PC-9 (cell line): ENCODE results near the gene CDKN1C. TPM values are rescaled to one million over a fixed set of nuclear protein-coding genes. Genes with fewer than 3 reads are reported as not detected.

ENCODE experiments used
- BruUV-seq: library from RNA; stranded (reverse); fragments of 400-500 nt; replicated peaks from 2 replicates; lab custom pipeline; 2021; lab: Mats Ljungman, UMichigan
- CTCF ChIA-PET: fragments of 300-600 bp; sonication (Branson Sonifier 250); formaldehyde crosslinking; loops from one replicate; lab custom pipeline; 2022; ENCODE audit warnings: antibody characterized with exemption; lab: Charles Lee
- POLR2A ChIA-PET: fragments of 300-600 bp; sonication (Branson Sonifier 250); formaldehyde crosslinking; loops from one replicate; lab custom pipeline; 2022; ENCODE audit warnings: antibody characterized with exemption; ENCODE audit not compliant: unreplicated experiment; lab: Charles Lee
- DNase-seq, 2 experiments: peaks; one replicate each; pipeline versions ENCODE4 v3.0.0 to v3.0.0-alpha.2; 2015 to 2022; ENCODE audit warnings: mixed read lengths in 1 of 2
- H2AFZ ChIP-seq: fragments of 200-600 bp; sonication (generic); 2 replicates; pipeline ENCODE4 v1.8.1; 2017; ENCODE audit warnings: antibody characterized with exemption
- H3F3A ChIP-seq: fragments of 200-600 bp; sonication (generic); 2 replicates; pipeline ENCODE4 v1.8.1; 2017; ENCODE audit warnings: antibody characterized with exemption, mild to moderate bottlenecking, low read depth; ENCODE audit not compliant: insufficient read depth
- H3K27ac ChIP-seq: fragments of 200-600 bp; sonication (generic); 2 replicates; pipeline ENCODE4 v1.6.1; 2016; ENCODE audit warnings: mixed run types
- H3K27me3 ChIP-seq: fragments of 200-600 bp; sonication (generic); 2 replicates; pipeline ENCODE4 v1.6.1; 2016; ENCODE audit warnings: low read depth, mixed run types; ENCODE audit not compliant: insufficient read depth
- H3K36me3 ChIP-seq: fragments of 200-600 bp; sonication (generic); 2 replicates; pipeline ENCODE4 v1.6.1; 2016; ENCODE audit warnings: low read depth, mixed run types
- H3K4me1 ChIP-seq: fragments of 200-600 bp; sonication (generic); replicated peaks from 2 replicates; pipeline ENCODE4 v1.6.1; 2016; ENCODE audit warnings: mixed run types; ENCODE audit not compliant: insufficient read depth
- H3K4me2 ChIP-seq: fragments of 200-600 bp; sonication (generic); 2 replicates; pipeline ENCODE4 v1.6.1; 2017; ENCODE audit warnings: mixed run types
- H3K4me3 ChIP-seq: fragments of 200-600 bp; sonication (generic); 2 replicates; pipeline ENCODE4 v1.6.1; 2016; ENCODE audit warnings: mixed run types
- H3K79me2 ChIP-seq: fragments of 200-600 bp; sonication (generic); 2 replicates; pipeline ENCODE4 v1.6.1; 2017; ENCODE audit warnings: low read depth, mixed run types
- H3K9me2 ChIP-seq: fragments of 200-600 bp; sonication (generic); 2 replicates; pipeline ENCODE4 v1.8.1; 2017; ENCODE audit warnings: mild to moderate bottlenecking; ENCODE audit not compliant: insufficient read depth
- H3K9me3 ChIP-seq: fragments of 200-600 bp; sonication (generic); 2 replicates; pipeline ENCODE4 v1.8.1; 2016; ENCODE audit warnings: low read depth; ENCODE audit not compliant: insufficient read depth
- H4K20me1 ChIP-seq: fragments of 200-600 bp; sonication (generic); 2 replicates; pipeline ENCODE4 v1.8.1; 2017; ENCODE audit not compliant: insufficient read depth
- EZH2 ChIP-seq: fragments of 200-600 bp; sonication (generic); IDR thresholded peaks from 2 replicates; pipeline ENCODE4 v1.8.0; 2017; ENCODE audit warnings: antibody characterized with exemption, low read depth
- intact Hi-C: fragments of 100-400 bp; cut with micrococcal nuclease; formaldehyde crosslinking; loops from one replicate; pipeline ENCODE4 v1.10.0; 2022; ENCODE audit not compliant: unreplicated experiment
- total RNA-seq: library from RNA; stranded (reverse); gene quantifications from 2 replicates; pipeline ENCODE4 v1.2.3, GENCODE V29; 2021
- TF ChIP-seq, protein P1 (sequence below): fragments of 200-600 bp; sonication (generic); conservative IDR thresholded peaks from 2 replicates; pipeline ENCODE4 v1.6.1; 2017; ENCODE audit warnings: mixed run types, antibody characterized with exemption, mild to moderate bottlenecking, moderate library complexity

The CDKN1C gene
- total RNA-seq, 1 experiment from 2014 or later, result 5.1 TPM

DNA sequence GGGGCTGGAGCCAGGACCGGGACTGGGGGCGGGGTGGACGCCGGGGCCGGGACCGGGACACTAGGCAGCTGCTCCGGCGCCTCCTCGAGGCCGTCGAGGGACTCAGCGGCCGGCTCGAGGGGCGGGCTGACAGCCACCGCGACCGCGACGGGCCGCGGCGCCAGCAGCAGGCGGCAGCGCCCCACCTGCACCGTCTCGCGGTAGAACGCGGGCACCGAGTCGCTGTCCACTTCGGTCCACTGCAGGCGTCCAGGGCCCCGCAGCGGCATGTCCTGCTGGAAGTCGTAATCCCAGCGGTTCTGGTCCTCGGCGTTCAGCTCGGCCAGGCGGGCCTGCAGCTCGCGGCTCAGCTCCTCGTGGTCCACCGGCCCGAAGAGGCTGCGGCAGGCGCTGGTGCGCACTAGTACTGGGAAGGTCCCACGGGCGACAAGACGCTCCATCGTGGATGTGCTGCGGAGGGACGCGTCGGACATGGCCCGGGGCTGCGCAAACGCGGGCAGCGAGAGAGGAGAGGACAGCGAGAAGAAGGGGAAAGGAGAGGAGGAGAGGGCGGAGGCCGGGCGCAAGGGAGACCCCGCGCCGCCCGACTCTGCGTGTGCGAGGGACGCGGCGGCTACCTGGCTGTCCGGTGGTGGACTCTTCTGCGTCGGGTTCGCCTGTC lies 428 bp downstream of the CDKN1C start:
- TSS peak; percentile 58 for BruUV-seq
- H3K27ac ChIP-seq, result no peak overlapping the region
- no peaks in the 10 kb centered on the region for H3K27me3 ChIP-seq
- ChIA-PET CTCF (interaction anchor here (1.0 kb wide), 1 partner anchor 351 kb away, joined by 4 read pairs; no protein-coding TSS in a partner anchor), POLR2A (no interaction called here)
- H3K9me3 ChIP-seq, result no peaks in the 10 kb centered on the region
- H3K4me2 ChIP-seq, result peak overlapping the region; percentile 72
- DNase-seq, result peak in 1 of 2 experiments; percentile 60
- intact Hi-C loops, result loop anchor here (2.0 to 5.0 kb wide), 3 partner anchors 58 to 522 kb away; no protein-coding TSS in a partner anchor
- H3K79me2 ChIP-seq, result no peaks in the 10 kb centered on the region
- peak; percentile 29; the same call in 1 of the 2 replicates for TF ChIP-seq EZH2
- TF ChIP-seq, protein P1, sequence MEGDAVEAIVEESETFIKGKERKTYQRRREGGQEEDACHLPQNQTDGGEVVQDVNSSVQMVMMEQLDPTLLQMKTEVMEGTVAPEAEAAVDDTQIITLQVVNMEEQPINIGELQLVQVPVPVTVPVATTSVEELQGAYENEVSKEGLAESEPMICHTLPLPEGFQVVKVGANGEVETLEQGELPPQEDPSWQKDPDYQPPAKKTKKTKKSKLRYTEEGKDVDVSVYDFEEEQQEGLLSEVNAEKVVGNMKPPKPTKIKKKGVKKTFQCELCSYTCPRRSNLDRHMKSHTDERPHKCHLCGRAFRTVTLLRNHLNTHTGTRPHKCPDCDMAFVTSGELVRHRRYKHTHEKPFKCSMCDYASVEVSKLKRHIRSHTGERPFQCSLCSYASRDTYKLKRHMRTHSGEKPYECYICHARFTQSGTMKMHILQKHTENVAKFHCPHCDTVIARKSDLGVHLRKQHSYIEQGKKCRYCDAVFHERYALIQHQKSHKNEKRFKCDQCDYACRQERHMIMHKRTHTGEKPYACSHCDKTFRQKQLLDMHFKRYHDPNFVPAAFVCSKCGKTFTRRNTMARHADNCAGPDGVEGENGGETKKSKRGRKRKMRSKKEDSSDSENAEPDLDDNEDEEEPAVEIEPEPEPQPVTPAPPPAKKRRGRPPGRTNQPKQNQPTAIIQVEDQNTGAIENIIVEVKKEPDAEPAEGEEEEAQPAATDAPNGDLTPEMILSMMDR, result no peak; the same call in 1 of the 2 replicates
- H3K9me2 ChIP-seq, result no peaks in the 10 kb centered on the region
- no peaks in the 10 kb centered on the region for H3F3A ChIP-seq
- no peaks in the 10 kb centered on the region for H4K20me1 ChIP-seq
- H3K36me3 ChIP-seq, result no peaks in the 10 kb centered on the region
- H3K4me1 ChIP-seq, result no peaks in the 10 kb centered on the region
- peak overlapping the region; percentile 64; the same call in 1 of the 2 replicates for H2AFZ ChIP-seq
- peak overlapping the region; percentile 55; the same call in 1 of the 2 replicates for H3K4me3 ChIP-seq

DNA sequence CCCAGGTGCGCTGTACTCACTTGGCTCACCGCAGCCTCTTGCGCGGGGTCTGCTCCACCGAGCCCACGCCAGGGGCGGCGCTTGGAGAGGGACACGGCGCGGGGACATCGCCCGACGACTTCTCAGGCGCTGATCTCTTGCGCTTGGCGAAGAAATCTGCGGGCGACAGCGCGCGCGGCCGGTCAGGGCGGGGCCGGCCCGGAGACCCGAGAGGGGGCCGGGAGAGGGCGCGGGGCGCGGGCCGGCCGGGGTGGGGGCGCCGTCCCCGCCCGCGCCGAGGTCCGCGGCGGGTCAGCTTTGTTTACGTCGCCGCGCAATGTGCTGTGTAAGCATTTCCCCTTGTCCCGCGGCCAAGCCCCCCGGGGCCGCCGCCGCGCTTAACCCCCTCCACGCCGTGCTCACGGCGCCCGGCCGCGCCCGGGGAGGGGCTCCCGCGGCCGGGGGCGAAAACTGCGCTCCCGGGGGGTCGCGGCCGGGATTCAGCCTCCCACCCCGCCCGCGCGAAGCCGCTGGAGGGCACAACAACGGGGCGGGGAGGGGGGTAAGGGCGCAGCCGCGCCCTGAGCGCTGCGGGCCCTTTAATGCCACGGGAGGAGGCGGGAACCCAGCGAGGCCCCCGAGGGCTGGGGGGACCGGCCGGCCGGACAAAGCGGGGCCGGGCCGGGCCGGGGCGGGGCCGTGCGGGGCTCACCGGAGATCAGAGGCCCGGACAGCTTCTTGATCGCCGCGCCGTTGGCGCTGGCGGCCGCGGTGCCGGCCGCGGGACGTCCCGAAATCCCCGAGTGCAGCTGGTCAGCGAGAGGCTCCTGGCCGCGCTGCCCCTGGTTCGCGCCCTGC lies 1.4 kb downstream of the CDKN1C start:
- H3K4me3 ChIP-seq, result peak overlapping the region; percentile 21; the same call in 1 of the 2 replicates
- H3K27ac ChIP-seq, result no peak overlapping the region
- H3K9me3 ChIP-seq, result no peaks in the 10 kb centered on the region
- no peaks in the 10 kb centered on the region for H3K4me1 ChIP-seq
- no peaks in the 10 kb centered on the region for H3K36me3 ChIP-seq
- BruUV-seq, result TSS peak; percentile 32
- TF ChIP-seq EZH2, result 0 out of 2 replicates have a peak, but pooled peaks have one; percentile 76
- TF ChIP-seq, protein P1, result no peak
- H2AFZ ChIP-seq, result no peak overlapping the region
- peak in 1 of 2 experiments; percentile 43 for DNase-seq
- POLR2A ChIA-PET, result no interaction called here
- no peaks in the 10 kb centered on the region for H3F3A ChIP-seq
- intact Hi-C loops, result loop anchor here (1.0 to 2.0 kb wide), 2 partner anchors 105 to 183 kb away; no protein-coding TSS in a partner anchor
- H3K79me2 ChIP-seq, result no peaks in the 10 kb centered on the region
- H3K4me2 ChIP-seq, result peak overlapping the region; percentile 54; the same call in 1 of the 2 replicates
- H3K9me2 ChIP-seq, result no peaks in the 10 kb centered on the region
- no peaks in the 10 kb centered on the region for H3K27me3 ChIP-seq
- no peaks in the 10 kb centered on the region for H4K20me1 ChIP-seq
- CTCF ChIA-PET, result interaction anchor here (0.6 kb wide), 1 partner anchor 23 kb away, joined by 3 read pairs; no protein-coding TSS in a partner anchor

DNA sequence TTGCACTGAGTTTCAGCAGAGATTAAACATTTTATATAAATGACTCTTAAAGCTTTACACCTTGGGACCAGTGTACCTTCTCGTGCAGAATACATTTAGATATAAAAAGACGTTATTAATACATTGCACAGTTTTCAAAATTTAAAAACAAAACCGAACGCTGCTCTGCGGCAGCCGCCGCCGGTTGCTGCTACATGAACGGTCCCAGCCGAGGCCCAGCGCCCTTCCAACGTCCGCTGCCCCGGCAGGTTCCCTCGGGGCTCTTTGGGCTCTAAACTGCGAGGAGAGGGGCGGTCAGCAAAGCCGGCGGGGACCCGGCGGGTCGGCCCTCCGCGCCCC lies 2.0 kb downstream of the CDKN1C start:
- POLR2A ChIA-PET, result interaction anchor here (0.8 kb wide), 1 partner anchor 350 kb away, joined by 3 read pairs; no protein-coding TSS in a partner anchor

More for the DNA sequence above, 2.0 kb downstream of the CDKN1C start:
- CTCF ChIA-PET, result interaction anchor here (0.6 kb wide), 1 partner anchor 23 kb away, joined by 3 read pairs; no protein-coding TSS in a partner anchor
- Histone ChIP-seq H3K79me2 (no peaks in the 10 kb centered on the region), H3K9me2 (no peaks in the 10 kb centered on the region), H3K4me2 (no peak overlapping the region), H3K4me3 (no peak overlapping the region), H3K27me3 (no peaks in the 10 kb centered on the region), H3K9me3 (no peaks in the 10 kb centered on the region), H2AFZ (no peak overlapping the region), H3F3A (no peaks in the 10 kb centered on the region), H3K4me1 (no peaks in the 10 kb centered on the region), H4K20me1 (no peaks in the 10 kb centered on the region), H3K36me3 (no peaks in the 10 kb centered on the region), H3K27ac (no peak overlapping the region)
- DNase-seq, result no peak
- no TSS peak for BruUV-seq
- TF ChIP-seq, protein P1, result no peak
- TF ChIP-seq EZH2, result no peak
- intact Hi-C loops, result no loop called here
